HepG2 (cell line): Measurements from ENCODE around the gene C1QL2. TPM values are rescaled to one million over a fixed set of nuclear protein-coding genes. Genes with fewer than 3 reads are reported as not detected.

Source experiments
- E2F2 ChIP-seq: sonication (generic); formaldehyde crosslinking; IDR thresholded peaks from 2 replicates; pipeline ENCODE4 v1.4.0; 2020; ENCODE audit warnings: missing genetic modification reagents, borderline replicate concordance
- ELF3 ChIP-seq: IDR thresholded peaks from 2 replicates; pipeline ENCODE4 v1.6.1; 2016; ENCODE audit warnings: missing genetic modification reagents, missing compliant biosample characterization
- NCOA1 ChIP-seq: sonication (generic); formaldehyde crosslinking; IDR thresholded peaks from 2 replicates; pipeline ENCODE4 v1.9.0; 2021; ENCODE audit warnings: missing genetic modification reagents
- NR2F2 ChIP-seq: IDR thresholded peaks from 2 replicates; pipeline ENCODE4 v1.6.1; 2012; ENCODE audit warnings: low read depth, inconsistent platforms, borderline replicate concordance
- SALL2 ChIP-seq: sonication (generic); formaldehyde crosslinking; IDR thresholded peaks from 2 replicates; pipeline ENCODE4 v1.8.1; 2023; ENCODE audit warnings: mild to moderate bottlenecking, missing genetic modification reagents, inconsistent platforms
- TBL1XR1 ChIP-seq: fragments of 150-350 bp; IDR thresholded peaks from 2 replicates; pipeline ENCODE4 v1.6.1; 2014; ENCODE audit warnings: borderline replicate concordance, low read length; ENCODE audit not compliant: partially characterized antibody
- TFDP2 ChIP-seq: sonication (generic); formaldehyde crosslinking; IDR thresholded peaks from 2 replicates; pipeline ENCODE4 v1.4.0; 2020; ENCODE audit warnings: missing genetic modification reagents
- USF2 ChIP-seq, 2 experiments: sonication (generic) in 1 of 2; formaldehyde crosslinking in 1 of 2; IDR thresholded peaks; 2 replicates each; pipeline versions ENCODE4 v1.5.1 to v1.6.1; 2011 to 2020; ENCODE audit warnings: borderline replicate concordance in 1 of 2, low read depth in 1 of 2, low read length in 1 of 2, mild to moderate bottlenecking in 1 of 2, missing genetic modification reagents in 1 of 2, moderate library complexity in 1 of 2
- YEATS2 ChIP-seq: sonication (generic); formaldehyde crosslinking; IDR thresholded peaks from 2 replicates; pipeline ENCODE4 v1.4.0; 2020; ENCODE audit warnings: missing genetic modification reagents, borderline replicate concordance
- ZMYM3 ChIP-seq: sonication (generic); formaldehyde crosslinking; IDR thresholded peaks from 2 replicates; pipeline ENCODE4 v1.5.1; 2020; ENCODE audit warnings: mild to moderate bottlenecking, missing genetic modification reagents
- ZNF101 ChIP-seq: sonication (generic); formaldehyde crosslinking; IDR thresholded peaks from 2 replicates; pipeline ENCODE4 v1.4.0; 2020; ENCODE audit warnings: mild to moderate bottlenecking, low read depth, missing genetic modification reagents, borderline replicate concordance
- ZNF260 ChIP-seq: sonication (generic); formaldehyde crosslinking; IDR thresholded peaks from 2 replicates; pipeline ENCODE4 v1.4.0; 2020; ENCODE audit warnings: missing genetic modification reagents, low read depth, mild to moderate bottlenecking, borderline replicate concordance
- ZNF333 ChIP-seq: sonication (generic); formaldehyde crosslinking; IDR thresholded peaks from 2 replicates; pipeline ENCODE4 v1.4.0; 2020; ENCODE audit warnings: mild to moderate bottlenecking, missing genetic modification reagents, borderline replicate concordance
- ZNF552 ChIP-seq: sonication (generic); formaldehyde crosslinking; IDR thresholded peaks from 2 replicates; pipeline ENCODE4 v1.9.0; 2022; ENCODE audit warnings: missing genetic modification reagents, mild to moderate bottlenecking, borderline replicate concordance
- ZNF629 ChIP-seq: sonication (generic); formaldehyde crosslinking; conservative IDR thresholded peaks from 2 replicates; pipeline ENCODE4 v1.5.0; 2020; ENCODE audit warnings: missing genetic modification reagents
- polyA plus RNA-seq, 8 experiments: library from polyadenylated mRNA; depleted of rRNA in 3 of 8; stranded (reverse) in 7 of 8; unstranded in 1 of 8; fragments of >200 nt; fragmentation: Illumina TruSeq in 4 of 8; extraction: Trizol in 4 of 8; gene quantifications; 2 replicates each; pipeline versions ENCODE4 v1.2.1 to v1.2.3, GENCODE V29; 2011 to 2016; ENCODE audit warnings: low read depth in 4 of 8, missing spikeins in 1 of 8, mixed read lengths in 1 of 8; ENCODE audit not compliant: insufficient read depth in 1 of 8
- total RNA-seq, 5 experiments: library from RNA; depleted of rRNA; stranded (reverse); fragments of >200 nt; fragmentation: Illumina TruSeq; extraction: Trizol; gene quantifications; 2 replicates each; pipeline ENCODE4 v1.2.3, GENCODE V29; 2016; ENCODE audit warnings: low read depth in 1 of 5
- TF ChIP-seq, protein P1 (sequence below): sonication (generic); formaldehyde crosslinking; IDR thresholded peaks from 2 replicates; pipeline ENCODE4 v1.4.0; 2020; ENCODE audit warnings: missing genetic modification reagents
- TF ChIP-seq, protein P2 (sequence below): sonication (generic); formaldehyde crosslinking; IDR thresholded peaks from 2 replicates; pipeline ENCODE4 v1.9.0; 2021; ENCODE audit warnings: missing genetic modification reagents, borderline replicate concordance

The C1QL2 gene
- total and polyA plus RNA-seq, 2 of the 13 experiments (the other 11 are each of a cell fraction or from before 2014, with no cell fraction given) = not detected

DNA sequence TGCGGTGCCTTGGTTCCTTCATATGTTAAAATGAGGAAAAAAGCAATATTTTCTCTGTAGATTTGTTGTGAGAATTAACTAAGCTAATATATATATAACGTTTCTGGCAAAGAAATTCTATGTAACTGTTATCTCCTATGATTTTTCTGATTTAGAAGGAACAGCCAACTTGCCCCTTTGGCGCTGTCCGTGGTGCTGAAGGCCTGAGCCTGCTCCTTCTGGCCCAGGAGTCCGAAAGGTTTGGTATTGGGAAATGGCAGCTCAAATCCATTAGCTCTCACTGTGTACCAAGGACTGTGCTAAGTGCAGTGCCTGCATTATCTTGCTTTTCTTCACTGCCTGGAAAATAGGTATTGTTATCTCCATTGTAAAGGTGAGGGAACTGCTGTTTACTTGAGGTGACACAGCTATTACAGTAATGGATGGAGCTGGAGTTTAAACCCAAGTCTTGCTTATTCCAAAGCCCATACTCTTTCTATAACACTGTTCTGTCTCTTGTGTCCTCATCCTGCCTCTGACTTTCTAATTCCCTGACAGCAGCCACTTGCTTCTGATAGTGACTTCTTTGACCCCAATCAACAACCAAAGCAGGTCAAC is 52.2 kb downstream of the C1QL2 start (continued):
- TF ChIP-seq ZNF260 (CRISPR knock-in tag) = no peak
- TF ChIP-seq TFDP2 (CRISPR knock-in tag) = no peak
- TF ChIP-seq YEATS2 (CRISPR knock-in tag) = no peak
- no peak for TF ChIP-seq NR2F2
- no peak for TF ChIP-seq ZNF101 (CRISPR knock-in tag)
- TF ChIP-seq ZNF552 = no peak
- no peak for TF ChIP-seq ZMYM3 (CRISPR knock-in tag)
- TF ChIP-seq USF2 (IDR thresholded peaks at IDR 0.05; ENCODE audit: low read depth, low read length) = no peak
- TF ChIP-seq USF2 (CRISPR knock-in tag; IDR thresholded peaks at IDR 0.05; ENCODE audit: borderline replicate concordance) = no peak
- no peak for TF ChIP-seq ZNF629 (CRISPR knock-in tag)
- no peak for TF ChIP-seq TBL1XR1
- 0 out of 2 replicates have a peak, but pooled peaks have one; percentile 25 for TF ChIP-seq ELF3 (CRISPR knock-in tag)
- TF ChIP-seq NCOA1 (CRISPR knock-in tag) = no peak
- TF ChIP-seq E2F2 = no peak
- TF ChIP-seq ZNF333 = no peak
- TF ChIP-seq, protein P1, sequence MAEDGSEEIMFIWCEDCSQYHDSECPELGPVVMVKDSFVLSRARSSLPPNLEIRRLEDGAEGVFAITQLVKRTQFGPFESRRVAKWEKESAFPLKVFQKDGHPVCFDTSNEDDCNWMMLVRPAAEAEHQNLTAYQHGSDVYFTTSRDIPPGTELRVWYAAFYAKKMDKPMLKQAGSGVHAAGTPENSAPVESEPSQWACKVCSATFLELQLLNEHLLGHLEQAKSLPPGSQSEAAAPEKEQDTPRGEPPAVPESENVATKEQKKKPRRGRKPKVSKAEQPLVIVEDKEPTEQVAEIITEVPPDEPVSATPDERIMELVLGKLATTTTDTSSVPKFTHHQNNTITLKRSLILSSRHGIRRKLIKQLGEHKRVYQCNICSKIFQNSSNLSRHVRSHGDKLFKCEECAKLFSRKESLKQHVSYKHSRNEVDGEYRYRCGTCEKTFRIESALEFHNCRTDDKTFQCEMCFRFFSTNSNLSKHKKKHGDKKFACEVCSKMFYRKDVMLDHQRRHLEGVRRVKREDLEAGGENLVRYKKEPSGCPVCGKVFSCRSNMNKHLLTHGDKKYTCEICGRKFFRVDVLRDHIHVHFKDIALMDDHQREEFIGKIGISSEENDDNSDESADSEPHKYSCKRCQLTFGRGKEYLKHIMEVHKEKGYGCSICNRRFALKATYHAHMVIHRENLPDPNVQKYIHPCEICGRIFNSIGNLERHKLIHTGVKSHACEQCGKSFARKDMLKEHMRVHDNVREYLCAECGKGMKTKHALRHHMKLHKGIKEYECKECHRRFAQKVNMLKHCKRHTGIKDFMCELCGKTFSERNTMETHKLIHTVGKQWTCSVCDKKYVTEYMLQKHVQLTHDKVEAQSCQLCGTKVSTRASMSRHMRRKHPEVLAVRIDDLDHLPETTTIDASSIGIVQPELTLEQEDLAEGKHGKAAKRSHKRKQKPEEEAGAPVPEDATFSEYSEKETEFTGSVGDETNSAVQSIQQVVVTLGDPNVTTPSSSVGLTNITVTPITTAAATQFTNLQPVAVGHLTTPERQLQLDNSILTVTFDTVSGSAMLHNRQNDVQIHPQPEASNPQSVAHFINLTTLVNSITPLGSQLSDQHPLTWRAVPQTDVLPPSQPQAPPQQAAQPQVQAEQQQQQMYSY (CRISPR knock-in tag) = no peak
- TF ChIP-seq, protein P2, sequence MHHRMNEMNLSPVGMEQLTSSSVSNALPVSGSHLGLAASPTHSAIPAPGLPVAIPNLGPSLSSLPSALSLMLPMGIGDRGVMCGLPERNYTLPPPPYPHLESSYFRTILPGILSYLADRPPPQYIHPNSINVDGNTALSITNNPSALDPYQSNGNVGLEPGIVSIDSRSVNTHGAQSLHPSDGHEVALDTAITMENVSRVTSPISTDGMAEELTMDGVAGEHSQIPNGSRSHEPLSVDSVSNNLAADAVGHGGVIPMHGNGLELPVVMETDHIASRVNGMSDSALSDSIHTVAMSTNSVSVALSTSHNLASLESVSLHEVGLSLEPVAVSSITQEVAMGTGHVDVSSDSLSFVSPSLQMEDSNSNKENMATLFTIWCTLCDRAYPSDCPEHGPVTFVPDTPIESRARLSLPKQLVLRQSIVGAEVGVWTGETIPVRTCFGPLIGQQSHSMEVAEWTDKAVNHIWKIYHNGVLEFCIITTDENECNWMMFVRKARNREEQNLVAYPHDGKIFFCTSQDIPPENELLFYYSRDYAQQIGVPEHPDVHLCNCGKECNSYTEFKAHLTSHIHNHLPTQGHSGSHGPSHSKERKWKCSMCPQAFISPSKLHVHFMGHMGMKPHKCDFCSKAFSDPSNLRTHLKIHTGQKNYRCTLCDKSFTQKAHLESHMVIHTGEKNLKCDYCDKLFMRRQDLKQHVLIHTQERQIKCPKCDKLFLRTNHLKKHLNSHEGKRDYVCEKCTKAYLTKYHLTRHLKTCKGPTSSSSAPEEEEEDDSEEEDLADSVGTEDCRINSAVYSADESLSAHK (CRISPR knock-in tag) = no peak
- no peak for TF ChIP-seq SALL2
